Skeletal muscle cell (primary cell): ENCODE results near the gene NR1D2.
"Not testable (repeated sequence)": the region's sequence is repeated elsewhere in the genome, so short reads cannot be mapped to it uniquely, and the experiment has no call there.

Experiments used
- DNase-seq: peaks from one replicate; pipeline ENCODE4 v3.0.0-alpha.2; 2010; ENCODE audit warnings: low read depth
- H3K4me3 ChIP-seq: 2 replicates; pipeline ENCODE4 v1.5.1; 2011; ENCODE audit warnings: low read depth, mild to moderate bottlenecking, control low read depth, low read length, moderate library complexity

The NR1D2 gene

GRCh38 chr3:23944861-23945662 is at the start of gene NR1D2:
Gene NR1D2, plus strand, starts transcription at chr3:23945286. Its CDS starts 293 bp downstream, at chr3:23945579.
- no peak for DNase-seq
- H3K4me3 ChIP-seq = peak within 1 kb of the TSS; percentile 78

DNA sequence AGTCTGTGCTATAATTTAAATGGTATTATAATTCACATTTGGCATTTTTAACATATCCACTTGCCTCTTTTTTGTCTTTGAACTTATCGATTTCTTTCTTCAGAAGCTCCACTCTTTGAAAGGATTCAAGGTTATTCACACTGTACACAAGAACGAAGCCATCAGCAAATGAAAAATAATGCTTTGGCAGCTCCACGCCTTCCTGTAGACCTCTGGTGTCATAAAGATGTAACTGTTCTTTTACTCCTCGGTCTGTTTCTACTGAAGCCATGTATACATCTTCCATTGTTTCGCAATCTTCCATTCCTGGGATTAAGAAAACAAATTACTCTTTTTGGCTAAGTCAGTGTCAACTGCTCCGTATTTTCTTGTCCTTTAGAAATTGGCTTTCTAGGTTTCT is 44.3 kb upstream of the NR1D2 start:
- H3K4me3 ChIP-seq = no peak overlapping the region
- no peak for DNase-seq

GRCh38 chr3:23904545-23904944 is 40.5 kb upstream of the NR1D2 start:
- DNase-seq = no peak
- no peak overlapping the region for H3K4me3 ChIP-seq

DNA sequence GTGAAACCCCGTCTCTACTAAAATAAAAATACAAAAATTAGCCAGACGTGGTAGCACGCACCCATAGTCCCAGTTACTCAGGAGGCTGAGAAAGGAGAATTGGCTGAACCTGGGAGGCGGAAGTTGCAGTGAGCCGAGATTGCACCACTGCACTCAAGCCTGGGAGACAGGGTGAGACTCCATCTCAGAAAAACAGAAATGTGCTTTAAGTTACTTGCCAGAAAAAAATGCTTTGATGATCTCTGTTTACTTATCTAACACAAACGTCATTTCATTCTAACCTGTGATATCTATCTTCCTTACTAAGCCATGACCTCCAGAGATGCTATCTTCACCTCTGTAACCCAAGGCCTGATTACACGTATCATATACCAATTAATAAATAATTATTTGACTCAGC is 35.7 kb upstream of the NR1D2 start:
- H3K4me3 ChIP-seq = no peak overlapping the region
- no peak for DNase-seq

DNA sequence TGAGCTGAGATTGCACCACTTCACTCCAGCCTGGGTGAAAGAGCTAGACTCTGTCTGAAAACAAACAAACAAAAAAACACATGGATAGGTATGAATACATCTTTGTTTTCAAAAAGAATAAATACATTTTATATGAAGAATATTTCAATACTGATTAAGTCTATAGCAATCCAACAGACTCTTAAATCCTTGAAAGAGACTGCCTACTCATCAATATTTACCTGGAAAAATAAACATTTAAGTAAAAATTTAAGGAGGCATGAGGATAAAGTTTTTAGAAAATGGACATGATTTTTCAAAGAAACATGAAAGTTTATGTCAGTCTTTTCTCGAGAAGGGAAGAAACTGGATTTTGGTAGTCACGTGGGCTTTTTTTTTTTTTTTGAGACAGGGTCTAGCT is 33.7 kb upstream of the NR1D2 start:
- DNase-seq = no peak
- no peak overlapping the region for H3K4me3 ChIP-seq

DNA sequence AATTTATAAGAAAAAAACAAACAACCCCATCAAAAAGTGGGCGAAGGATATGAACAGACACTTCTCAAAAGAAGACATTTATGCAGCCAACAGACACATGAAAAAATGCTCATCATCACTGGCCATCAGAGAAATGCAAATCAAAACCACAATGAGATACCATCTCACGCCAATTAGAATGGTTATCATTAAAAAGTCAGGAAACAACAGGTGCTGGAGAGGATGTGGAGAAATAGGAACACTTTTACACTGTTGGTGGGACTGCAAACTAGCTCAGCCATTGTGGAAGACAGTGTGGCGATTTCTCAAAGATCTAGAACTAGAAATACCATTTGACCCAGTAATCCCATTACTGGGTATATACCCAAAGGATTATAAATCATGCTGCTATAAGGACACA is 32.8 kb upstream of the NR1D2 start:
- DNase-seq, H3K4me3 ChIP-seq: not testable (repeated sequence)

DNA sequence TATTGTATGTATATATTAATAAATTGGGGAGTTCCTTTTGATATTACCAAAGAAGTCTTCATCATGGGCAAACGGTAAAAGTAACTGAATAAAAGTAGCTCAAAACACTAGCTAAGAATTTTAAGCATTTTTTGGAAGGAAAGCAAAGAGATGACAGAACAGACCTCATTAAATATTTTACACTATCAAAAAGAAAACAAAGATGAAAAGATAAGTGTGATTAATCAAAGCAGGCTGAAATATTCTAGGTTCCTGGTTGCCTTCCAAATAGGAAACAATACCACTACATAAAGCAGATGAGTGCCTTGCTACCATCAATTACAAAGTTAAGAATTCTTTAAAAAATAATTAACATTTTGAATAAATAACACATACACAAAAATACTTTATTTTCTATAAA is 31.9 kb upstream of the NR1D2 start:
- no peak overlapping the region for H3K4me3 ChIP-seq
- DNase-seq = no peak

- no peak overlapping the region for H3K4me3 ChIP-seq
- DNase-seq = no peak
Measured at GRCh38 chr3:23913873-23914743, 31.0 kb upstream of the NR1D2 start.

DNA sequence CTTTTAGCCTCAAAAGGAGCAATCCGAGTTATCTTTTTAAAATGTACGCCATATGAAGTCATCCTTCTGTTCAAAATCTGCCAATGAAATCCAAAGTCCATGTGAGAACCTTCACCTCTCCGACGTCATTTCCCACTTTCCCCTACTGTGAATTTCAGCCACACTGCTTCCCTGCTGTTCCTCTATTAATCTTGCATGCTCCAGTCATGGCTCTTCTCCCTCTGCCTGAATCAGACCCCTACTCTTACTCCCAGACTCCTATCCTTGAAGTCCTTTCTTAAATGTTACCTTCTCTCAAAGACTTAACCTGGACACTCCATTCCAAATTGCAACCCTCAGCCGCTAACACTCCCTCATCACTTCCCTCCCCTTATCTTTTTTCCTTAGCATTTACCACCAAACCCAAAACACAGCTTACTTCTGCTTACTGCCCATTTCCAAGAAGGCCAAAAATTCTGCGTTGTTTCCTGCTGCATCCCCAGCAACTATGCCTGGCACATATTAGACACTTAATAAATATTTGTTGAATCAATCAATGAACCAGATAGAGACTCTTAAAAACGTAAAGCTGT is 29.5 kb upstream of the NR1D2 start:
- peak overlapping the region; percentile 90 for H3K4me3 ChIP-seq
- no peak for DNase-seq

DNA sequence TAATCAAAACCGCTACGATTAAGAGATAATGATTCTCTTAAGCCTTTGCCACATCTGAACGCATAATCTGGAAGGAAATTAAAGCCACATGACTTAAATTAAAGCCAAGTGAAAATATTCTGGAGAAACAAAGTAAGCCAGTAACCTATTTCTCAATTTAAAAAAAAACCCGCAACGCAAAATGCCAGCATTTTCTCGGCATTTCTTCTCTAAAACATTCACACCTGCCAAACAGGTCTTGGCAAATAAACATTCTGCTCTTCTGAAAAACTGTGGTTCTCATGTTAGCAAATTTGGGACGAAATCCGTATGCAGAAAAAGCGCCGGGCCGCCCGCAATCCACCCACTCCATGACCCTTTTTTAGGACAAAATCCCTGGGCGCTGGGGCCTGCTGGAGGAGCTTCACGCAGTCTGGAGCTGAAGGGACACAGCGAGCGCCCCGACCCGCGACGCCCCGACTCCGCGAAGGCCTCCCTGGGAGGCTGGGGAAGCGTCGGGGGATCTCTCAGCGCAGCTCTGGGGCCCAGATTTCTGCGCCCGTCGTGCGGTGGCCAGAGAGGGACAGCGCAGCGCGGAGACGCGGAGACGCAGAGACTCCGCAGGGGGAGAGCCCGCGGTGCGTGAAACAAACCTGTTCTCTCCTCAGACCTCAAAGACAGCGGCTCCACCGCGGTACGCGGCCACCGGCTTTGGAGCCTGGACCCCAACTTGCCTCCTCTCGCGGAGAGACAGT is 28.8 kb upstream of the NR1D2 start:
- DNase-seq = no peak
- peak overlapping the region; percentile 90 for H3K4me3 ChIP-seq

GRCh38 chr3:23916886-23917678 is 28.0 kb upstream of the NR1D2 start, which contains the start of the genes NKIRAS1 and RPL15:
Gene NKIRAS1, minus strand, starts transcription at chr3:23916990. Its CDS starts 6,086 bp downstream, at chr3:23910904.
Gene RPL15, plus strand, starts transcription at chr3:23917132. Its CDS starts 728 bp downstream, at chr3:23917860.
- H3K4me3 ChIP-seq = peak within 1 kb of the TSS; percentile 90
- DNase-seq = peak; percentile 90

- DNase-seq = not testable (repeated sequence)
Measured at GRCh38 chr3:23917679-23918303, 27.3 kb upstream of the NR1D2 start.

DNA sequence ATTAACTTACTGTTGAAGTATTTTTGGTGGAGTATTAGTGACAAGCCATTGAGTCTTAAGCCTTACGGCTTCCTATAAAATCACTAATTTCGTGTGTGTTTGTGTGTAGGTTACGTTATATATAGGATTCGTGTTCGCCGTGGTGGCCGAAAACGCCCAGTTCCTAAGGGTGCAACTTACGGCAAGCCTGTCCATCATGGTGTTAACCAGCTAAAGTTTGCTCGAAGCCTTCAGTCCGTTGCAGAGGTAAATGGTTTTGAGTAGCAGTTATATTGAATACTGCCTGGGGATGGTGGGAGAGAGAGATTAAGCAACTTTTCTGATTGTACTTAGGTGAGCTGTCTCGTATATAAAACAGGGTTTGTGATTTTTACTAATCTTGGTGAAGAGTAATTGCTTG is 26.8 kb upstream of the NR1D2 start:
- not testable (repeated sequence) for DNase-seq

More at GRCh38 chr3:23917679-23918303, 27.3 kb upstream of the NR1D2 start:
- peak overlapping the region; percentile 90 for H3K4me3 ChIP-seq

GRCh38 chr3:23919628-23920027 is 25.5 kb upstream of the NR1D2 start:
- no peak overlapping the region for H3K4me3 ChIP-seq
- DNase-seq = no peak

More for the DNA sequence above, 26.8 kb upstream of the NR1D2 start:
- peak overlapping the region; percentile 90 for H3K4me3 ChIP-seq

DNA sequence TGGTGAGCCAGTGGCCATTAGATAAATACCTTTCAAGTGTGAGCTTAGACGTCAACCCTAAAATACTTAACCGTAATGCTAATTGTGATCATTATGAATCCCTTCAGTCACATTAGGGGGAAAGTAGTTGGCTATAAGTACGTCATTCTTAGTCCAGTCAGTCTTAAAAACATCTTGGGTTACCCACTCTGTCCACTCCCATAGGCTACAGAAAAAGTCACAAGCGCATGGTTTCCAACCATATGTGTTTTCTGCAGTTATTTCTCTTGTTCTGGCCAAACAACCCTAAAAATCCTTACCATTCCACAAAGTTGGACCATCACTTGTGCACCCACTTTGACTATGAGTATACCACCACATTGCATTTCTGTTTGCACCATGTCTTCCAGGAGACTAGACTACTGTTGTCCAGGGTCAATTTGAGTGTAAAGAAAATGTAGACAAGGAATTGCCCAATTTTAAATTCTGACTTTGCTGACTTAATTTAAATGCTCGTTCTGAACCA is 24.9 kb upstream of the NR1D2 start:
- no peak overlapping the region for H3K4me3 ChIP-seq
- DNase-seq = no peak

DNA sequence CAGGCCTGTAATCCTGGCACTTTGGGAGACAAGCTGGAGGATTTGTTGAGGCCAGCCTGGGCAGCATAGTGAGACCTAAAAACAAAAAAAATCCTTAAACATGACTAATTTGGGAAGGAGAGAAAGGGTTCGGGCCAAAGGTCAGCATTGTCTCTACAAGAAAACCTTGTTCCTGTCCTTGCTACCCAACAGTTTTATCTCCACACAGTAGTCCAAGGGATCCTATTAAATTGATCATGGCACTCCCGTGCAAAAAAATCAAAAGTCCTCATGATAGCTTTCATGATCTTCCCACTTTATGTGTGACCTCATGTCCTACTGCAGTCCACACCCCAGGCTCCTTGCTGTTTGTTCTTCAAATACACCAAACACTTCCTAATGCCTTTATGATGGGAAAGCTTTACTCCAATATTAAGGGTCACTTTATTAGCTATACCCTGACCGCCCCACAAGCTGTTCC is 24.0 kb upstream of the NR1D2 start:
- H3K4me3 ChIP-seq = no peak overlapping the region

GRCh38 chr3:23923786-23924185 is 21.3 kb upstream of the NR1D2 start:
- DNase-seq = peak; percentile 70
- H3K4me3 ChIP-seq = no peak overlapping the region

More for the DNA sequence above, 24.0 kb upstream of the NR1D2 start:
- no peak for DNase-seq

DNA sequence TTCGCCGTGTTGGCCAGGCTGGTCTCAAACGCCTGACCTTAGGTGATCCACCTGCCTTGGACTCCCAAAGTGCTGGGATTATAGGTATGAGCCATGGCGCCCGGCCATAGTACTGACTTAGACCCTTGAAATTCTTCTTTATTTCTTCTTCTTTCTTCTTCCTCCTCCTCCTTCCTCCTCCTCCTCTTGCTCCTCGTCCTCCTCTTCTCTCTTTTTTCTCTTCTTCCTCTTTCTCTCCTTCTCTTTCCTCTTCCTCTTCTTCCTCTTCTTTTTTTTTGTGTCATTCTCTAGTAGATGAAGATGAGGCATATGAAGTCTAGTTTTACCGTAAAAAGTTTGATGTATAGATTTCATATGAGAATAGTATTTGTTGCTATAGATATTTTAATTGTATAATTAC is 18.8 kb upstream of the NR1D2 start:
- no peak overlapping the region for H3K4me3 ChIP-seq
- no peak for DNase-seq
